ENCODE measurements around the gene B4GALT2.

DNA sequence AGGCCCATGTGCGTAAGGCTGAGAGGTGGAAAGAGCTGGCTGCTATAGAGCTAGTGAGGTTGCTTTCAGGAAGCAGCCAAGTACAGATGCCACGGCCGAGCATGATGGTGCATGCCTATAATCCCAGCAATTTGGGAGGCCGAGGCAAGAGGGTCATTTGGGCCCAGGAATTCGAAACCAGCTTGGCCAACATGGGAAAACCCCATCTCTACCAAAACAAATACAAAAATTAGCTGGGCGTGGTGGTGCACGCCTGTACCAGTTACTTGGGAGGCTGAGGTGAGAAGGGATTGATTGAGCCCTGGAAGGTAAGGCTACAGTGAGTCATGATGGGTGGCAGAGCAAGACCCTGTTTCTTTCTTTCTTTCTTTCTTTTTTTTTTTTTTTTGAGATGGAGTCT, 15.1 kb downstream of the B4GALT2 start:
- TF ChIP-seq, protein P1, sequence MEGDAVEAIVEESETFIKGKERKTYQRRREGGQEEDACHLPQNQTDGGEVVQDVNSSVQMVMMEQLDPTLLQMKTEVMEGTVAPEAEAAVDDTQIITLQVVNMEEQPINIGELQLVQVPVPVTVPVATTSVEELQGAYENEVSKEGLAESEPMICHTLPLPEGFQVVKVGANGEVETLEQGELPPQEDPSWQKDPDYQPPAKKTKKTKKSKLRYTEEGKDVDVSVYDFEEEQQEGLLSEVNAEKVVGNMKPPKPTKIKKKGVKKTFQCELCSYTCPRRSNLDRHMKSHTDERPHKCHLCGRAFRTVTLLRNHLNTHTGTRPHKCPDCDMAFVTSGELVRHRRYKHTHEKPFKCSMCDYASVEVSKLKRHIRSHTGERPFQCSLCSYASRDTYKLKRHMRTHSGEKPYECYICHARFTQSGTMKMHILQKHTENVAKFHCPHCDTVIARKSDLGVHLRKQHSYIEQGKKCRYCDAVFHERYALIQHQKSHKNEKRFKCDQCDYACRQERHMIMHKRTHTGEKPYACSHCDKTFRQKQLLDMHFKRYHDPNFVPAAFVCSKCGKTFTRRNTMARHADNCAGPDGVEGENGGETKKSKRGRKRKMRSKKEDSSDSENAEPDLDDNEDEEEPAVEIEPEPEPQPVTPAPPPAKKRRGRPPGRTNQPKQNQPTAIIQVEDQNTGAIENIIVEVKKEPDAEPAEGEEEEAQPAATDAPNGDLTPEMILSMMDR (IDR thresholded peaks at IDR 0.05), result no peak
- no peak for TF ChIP-seq EZH2 (IDR thresholded peaks at IDR 0.05; ENCODE audit: borderline replicate concordance, insufficient read depth, low read depth, low read length, poor library complexity, severe bottlenecking)
